GM19239 (cell line): Measurements from ENCODE around the gene KCNK5.

Experiments used
- DNase-seq: peaks from one replicate; pipeline ENCODE4 v3.0.0; 2011; ENCODE audit warnings: low spot score; ENCODE audit not compliant: insufficient read length
- FAIRE-seq: peaks from 2 replicates; lab custom pipeline; 2011; peaks lifted over from hg19 to GRCh38; lab: Jason Lieb, UNC

The KCNK5 gene

DNA sequence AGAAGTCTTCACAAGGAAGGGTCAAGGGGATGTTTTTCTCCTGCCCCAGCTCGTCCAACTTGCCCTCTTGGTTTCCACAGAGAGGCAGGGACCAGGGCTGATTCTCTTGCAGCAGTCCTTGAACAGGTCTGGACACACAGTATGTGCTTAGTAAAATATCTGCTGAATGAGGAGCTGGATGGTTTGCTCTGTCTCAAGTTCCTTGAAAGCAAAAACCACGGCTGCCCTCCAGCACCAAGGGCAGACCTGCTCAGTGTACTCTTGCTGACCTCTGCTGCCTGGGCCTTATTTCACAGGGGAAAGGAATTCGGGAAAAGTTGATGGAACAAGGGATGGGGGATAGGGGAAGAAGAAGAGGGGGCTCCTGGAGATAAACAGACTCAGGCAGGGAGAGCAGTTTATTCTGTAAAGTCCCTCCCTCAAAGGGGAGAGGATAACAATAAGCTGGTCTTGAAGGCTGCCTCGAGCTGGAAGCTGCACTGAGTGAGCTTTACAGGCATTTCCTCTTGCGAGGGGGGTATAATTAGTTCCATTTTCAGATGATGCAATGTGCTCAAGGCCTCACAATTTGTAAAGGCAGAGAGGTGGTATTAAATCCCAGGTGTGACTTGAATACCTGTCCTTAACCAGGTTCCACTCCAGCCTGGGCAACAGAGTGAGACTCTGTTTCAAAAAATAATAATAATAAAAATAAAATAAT is 10.3 kb downstream of the KCNK5 start:
- DNase-seq (no peak), FAIRE-seq (no peak)

DNA sequence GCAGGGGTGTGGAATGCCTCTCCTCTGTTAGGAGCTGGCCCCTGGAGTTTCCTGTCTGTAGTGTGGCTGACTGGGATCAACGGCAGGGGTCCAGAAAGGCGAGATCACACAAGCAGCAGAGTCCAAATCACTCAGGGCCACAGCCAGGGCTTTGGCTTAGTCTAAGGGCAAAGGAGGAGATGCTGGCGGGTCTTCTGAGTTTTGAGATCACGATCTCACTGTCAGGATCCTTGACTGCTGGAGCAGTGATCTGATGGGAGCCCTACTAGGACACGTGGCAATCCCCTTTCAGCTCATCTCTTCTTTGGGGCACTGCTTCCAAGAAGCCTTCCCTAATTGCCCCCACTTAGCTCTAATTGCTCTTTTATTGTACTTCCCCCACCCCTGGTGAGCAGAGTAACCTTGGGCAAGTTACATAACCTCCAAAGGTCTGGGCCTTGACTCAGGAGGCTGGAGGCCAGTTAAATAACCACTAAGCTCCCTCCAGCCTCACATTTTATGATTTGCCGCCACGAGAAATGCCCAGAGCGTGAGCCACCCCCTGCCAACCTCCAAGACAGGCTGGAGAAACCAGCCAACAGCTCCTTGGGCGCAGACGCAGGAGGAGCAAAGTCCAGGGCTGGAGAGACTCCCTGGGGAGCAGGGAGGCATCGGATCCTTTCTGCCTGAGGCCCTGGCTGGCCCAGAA is 12.0 kb downstream of the KCNK5 start:
- FAIRE-seq (no peak), DNase-seq (no peak)

DNA sequence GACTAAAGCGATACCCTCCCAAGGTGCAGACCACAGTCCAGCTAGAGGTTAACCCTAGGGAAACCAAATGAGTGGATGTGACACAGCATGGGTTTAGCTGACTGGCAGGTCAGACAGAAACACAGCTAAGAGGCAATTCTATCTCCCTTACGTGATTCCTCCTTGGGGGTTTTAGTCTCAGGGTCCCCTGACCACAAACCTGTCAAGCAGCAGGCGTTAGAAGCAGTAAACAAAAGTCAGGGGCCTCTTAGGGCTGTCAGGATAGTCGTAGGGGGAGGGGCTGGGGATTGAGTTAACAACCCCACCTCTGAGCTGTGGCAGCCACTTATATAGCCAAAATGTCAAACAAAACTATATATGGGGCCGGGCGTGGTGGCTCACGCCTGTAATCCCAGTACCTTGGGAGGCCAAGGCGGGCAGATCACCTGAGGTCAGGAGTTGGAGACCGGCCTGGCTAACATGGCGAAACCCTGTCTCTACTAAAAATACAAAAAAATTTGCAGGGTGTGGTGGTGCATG is 13.6 kb downstream of the KCNK5 start:
- DNase-seq = no peak
- no peak for FAIRE-seq

DNA sequence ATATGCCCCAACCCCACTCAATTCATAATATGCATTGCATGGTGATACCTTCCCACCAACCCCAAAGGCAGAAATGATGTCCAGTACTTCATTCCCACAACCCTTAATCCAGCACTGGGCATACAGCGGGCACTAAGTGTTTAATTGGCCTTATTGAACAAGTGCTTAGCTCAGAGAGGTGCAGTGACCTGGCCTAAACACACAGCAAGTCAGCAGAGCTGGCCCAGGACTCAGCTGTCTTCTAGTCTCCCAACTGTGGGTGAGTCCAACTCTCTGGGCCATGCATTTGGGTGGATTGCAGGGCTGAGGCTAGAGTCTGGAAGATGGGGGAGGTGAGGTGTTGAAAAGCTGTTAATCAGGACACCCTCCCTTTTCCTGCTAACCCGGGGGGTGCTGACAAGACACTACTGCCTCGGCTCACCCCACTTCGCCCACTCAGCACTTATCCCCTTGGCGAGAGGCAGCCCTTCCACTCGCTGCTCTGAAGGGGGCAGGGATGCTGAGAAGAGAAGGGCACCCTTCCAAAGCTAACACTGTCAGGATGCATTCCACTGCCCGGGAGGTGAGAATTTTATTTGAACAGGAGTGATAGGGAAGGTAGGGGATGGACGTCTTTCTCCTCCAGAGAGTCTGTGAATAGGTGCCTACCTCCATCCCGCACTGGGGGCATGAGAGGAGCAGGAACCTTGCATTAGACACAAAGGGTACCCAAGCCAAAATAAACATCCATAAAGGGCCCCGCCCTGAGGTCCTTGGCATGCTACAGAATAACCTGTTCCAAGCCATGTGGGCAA is 14.2 kb downstream of the KCNK5 start:
- FAIRE-seq = no peak
- no peak for DNase-seq

DNA sequence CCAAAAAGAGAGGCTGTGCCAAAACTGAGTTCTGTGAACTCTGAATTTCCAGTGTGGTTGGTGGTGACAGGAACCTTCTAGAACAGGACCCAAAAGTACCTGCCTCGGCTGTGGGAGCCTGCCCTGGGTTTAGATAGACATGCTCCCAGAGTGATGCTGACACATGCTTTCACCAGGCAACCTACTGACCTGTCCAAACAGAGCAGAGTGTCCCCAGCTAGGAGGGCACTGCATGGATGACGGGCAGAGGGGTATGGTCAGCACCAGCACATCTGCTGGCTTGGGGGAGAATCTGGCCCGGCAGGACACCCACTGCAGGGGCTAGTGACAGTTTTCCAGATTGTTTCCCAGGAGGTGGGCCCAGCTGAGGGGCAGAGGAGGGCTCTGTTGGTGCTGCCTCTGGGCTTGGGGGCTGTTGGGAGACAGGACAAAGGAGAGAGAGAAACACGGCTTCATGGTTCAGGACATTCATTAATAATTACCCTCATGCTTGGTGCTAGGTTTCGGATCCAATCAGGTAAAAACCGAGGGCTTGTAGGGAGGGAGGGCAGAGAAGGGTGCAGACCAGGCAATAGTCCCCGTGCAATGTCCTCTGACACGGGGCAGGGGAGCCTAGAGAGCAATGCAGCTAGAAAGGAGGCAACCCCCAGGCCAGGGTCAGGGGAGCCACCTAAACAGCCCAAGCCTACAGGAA is 15.0 kb downstream of the KCNK5 start:
- no peak for FAIRE-seq
- no peak for DNase-seq

DNA sequence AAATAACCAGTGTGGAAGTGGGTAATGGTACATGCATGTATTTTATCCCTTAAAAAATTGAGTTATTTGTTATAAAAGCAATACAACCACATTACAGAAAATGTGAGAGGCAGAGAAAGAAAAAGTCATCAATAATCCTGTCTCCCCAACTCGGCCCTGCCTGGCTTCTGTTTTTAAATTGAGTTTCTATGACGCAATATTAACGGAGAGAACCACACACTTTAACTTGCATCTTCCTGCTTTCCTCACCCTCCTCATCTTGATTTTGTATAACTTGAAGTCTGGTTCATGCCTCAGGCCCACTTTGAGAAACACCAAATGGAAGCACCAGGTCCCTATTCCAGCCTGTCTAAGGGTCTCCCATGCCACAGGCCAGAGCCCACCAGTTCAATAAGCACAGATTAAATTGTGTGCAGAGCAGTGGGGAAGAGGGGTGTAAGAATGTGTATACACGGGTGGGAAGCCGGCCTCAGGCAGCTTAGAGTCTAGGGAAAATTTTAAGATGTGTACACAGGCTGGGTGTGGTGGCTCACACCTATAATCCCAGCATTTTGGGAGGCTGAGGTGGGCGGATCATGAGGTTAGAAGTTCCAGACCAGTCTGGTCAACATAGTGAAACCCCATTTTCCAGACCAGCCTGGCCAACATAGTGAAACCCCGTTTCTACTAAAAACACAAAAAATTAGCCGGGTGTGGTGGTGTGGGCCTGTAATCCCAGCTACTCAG is 15.9 kb downstream of the KCNK5 start:
- DNase-seq (no peak), FAIRE-seq (no peak)

DNA sequence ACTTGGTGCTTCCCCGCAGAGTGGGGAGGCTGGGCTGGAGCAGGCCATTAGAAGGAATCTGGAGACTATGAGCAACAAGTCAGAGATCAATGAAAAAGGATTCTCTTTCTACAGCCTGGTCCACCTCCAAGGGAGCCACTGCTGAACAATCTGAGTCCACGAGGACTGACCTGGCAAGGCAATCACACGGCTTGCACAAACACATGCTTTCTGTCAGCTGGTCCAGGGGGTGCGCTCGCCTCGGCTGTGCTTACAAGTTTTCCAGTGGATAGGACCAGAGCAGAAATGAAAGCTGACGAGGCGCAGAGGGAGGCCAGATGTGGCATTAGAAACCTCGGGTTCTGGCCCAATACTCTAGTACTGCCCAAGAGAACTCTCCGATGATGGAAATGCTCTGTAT is 18.1 kb downstream of the KCNK5 start:
- DNase-seq (no peak), FAIRE-seq (no peak)

DNA sequence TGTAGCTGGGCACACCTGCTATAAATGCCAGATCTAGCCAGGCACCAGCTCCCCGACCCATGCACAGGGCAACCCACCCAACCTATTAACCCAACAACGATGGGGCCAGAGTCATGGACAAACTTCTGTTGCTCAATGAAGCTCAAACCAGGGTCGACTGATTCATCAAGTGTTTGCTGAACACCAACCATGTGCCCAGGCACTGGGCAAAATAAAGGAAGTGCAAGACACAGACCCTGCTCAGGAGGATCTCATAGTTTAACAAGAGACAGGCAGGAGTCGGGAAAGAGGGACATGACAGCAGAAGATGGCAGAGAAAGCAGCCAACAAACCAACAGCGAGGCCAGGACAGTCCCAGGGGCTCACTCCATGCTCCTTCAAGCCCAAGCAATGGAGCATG is 18.8 kb downstream of the KCNK5 start:
- FAIRE-seq (no peak), DNase-seq (no peak)

DNA sequence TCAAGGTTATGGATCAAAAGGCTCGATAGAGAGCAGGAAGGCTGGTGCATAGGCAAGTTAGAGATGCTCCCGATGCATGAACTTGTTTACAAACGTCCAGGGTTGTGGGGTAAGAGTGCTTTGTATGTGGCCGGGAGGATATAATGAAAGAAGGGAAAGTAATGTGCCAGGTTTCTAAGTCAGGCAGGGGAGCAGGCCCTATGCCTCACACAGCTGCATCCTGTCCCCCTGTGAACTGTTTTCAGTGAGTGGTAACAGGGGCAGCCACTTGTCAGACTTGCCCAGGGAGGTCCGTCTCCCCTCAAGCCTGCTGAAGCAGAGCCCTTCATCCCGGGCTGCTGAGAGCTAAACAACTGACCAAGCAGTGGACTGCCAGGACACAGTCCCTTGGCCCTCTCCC is 19.4 kb downstream of the KCNK5 start:
- DNase-seq (no peak), FAIRE-seq (no peak)

DNA sequence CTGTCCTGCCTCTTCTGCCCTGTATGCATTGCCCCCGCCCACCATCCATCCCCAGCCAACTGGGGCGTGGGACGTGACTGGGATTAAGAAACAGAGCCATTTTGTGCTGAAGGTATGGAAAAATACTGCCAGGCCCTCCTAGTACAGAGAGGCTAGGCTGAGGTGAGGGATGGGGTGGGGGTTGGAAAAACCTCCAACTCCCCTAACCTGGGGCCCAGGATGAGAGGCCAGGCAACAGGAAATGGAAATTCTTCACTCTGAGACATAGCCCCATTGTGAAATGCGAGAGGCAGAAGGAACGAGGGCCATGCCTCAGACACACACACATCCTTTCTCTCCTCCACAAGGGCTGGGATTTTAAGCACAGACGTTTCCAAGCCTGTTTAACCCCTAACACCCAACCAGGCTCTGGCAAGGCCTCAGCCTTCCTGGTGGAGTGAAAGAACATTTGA is 19.9 kb downstream of the KCNK5 start:
- no peak for DNase-seq

DNA sequence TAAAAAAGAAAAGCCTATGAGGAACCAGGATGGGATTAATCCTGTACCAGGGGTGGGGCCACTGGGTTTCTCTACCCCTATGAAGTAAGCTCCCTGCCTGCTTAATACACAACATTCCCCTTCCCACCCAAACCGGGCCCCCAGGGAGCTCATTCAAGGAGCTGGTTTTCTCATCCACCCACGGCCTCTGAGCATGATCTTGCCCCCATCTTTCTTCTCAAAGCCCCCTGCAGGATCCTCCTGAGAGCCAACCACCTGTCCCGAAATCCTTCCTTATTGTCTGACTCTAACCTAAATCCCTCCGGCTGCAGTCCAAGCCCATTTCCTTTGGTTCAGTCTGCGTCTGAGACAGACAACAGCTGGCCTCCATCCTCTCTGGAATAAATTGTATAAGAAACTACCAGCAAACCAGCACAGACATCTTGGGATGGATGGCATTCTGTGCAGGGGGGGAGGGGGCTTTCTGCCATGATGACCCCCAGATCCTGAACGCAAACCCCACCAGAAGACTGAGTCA is 21.0 kb downstream of the KCNK5 start:
- DNase-seq = no peak
- FAIRE-seq = no peak

More for the DNA sequence above, 19.9 kb downstream of the KCNK5 start:
- no peak for FAIRE-seq

DNA sequence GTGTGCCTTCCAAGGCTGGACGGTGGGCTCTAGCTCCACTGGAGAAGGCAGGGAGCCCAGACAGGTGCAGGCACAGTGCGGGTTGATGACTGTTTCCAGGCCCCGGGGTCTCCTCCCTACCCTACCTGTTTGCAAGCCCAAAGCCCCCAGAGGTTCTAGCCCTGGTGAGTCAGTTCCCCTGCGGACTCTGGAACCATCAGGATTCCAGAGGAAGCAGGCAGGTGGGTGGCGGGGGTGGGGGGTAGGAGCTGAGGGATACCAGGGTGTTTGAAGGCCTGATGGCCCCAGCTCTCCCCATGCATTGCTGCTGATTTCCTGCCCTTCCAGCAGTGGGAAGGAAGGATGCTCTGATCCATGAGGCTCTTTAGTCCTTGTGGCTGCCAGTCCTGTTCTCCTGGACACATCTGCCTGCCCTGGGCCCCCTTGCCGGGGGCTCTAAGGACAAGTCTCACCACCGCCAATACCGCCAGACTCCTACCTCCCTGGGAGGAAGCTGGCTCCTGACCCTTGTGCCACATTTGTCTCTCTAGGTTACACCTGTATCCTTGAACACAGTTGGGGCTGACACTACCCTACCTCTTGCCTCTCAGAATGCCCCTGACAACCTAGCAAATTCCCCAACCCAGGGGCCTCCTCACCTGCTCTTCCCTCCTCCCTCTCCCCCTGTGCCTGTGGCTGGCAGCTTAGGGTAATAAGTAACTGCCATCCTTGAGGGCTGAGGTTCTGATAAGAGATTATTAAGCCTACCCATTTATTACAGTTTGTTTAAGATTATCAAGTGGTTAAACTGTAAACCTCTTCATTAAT is 21.7 kb downstream of the KCNK5 start:
- FAIRE-seq = no peak
- DNase-seq = no peak

DNA sequence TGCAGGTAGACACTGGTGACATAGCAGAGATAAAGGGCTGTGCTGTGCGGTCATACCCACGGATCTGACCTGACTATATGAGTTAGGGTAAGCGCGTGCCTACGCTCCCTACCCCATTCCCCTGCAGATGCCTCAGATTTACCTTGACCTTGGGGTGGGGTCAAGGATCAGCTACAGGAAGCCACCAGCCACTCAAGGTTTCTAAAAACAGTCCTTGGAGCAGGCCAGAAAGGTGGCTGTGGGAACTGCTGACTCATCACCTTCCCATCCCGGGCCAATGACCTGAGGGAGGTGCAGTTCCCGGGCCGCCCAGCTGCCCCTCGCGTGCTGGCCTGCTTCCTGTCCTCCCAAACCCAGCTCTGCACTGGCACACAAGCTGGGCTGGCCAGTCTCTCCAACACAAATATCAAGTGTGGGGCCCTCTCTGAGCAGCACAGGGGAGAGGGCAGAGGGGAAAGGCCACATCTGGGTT is 23.0 kb downstream of the KCNK5 start:
- no peak for DNase-seq
- no peak for FAIRE-seq

DNA sequence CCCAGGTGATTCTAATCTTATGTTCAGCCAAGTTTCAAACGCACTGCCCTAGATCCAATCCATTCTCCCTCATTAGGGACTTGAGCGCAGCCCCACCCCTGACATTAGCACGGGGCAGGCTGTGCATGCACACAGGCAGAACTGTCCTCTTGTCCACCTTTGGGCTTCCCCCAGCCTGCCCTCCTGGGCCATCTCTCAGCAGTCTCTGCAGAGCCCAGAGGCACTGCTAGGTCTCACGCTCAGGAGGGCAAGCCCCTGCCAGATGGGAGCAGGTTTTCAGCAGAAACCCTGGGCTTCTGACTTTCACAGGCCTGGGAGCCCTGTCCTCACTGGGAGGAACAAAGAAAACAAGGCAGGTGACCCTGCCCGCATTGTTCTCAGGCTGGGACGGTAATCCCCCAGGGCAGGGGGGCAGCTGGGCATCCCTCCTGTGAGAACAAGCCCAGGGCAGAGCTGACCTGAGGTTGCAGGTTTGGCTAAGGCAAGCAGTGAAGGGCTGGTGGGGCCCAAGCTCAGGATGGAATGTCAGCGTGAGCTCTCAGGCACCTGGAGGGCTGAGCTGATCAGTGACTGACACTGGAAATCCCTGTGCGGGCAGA is 24.5 kb downstream of the KCNK5 start:
- FAIRE-seq (no peak), DNase-seq (no peak)

DNA sequence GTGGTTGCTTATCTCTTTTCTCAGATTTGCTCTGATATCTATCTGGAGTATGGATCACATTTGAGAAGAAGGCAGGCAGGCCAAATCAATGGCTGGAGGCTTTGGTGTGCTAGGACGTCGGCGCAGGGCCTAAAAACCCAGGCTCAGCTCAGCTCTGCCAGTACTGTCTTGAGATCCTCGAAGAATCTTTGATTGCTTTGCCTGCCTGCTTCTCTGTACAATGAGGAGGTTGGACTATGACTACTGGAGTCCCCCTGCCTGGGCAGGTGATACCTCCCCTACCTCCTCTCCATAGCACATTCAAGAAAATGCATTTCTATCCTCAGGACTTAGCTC is 25.1 kb downstream of the KCNK5 start:
- FAIRE-seq (no peak), DNase-seq (no peak)

DNA sequence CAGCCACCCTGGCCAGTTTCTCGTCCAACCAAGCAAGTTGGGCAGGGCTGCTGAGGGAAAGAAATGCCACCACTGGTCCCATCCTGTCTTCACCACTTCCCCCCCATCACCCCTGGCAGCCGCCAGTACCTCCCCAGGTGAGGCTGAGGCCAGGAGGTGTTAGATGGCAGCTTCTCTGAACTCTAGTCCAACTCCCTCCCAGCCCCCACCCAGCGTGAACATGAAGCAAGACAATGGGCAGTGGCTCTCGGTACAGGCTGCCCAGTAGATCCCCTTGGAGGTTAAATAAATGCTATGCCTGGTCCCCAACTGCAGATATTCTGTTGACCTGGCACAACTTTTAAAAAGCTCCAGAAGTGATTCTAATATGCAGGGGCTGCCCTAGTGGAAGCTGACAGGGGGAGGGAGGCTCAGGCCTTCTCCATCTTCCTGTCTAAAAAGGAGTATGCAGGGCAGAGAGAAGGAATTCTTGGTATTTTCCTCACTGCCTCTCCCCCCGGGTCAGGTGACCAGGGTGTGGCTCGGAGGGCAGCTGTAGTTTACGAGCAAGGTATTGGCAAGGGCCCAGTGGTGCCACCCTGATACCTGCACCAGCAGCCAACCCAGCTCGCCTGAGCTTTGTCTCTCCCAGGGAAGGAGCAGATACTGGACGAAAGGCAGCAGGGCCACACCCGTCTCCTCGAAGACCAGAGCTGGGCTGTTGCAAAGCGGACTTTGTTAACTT is 25.7 kb downstream of the KCNK5 start:
- DNase-seq (no peak), FAIRE-seq (no peak)

DNA sequence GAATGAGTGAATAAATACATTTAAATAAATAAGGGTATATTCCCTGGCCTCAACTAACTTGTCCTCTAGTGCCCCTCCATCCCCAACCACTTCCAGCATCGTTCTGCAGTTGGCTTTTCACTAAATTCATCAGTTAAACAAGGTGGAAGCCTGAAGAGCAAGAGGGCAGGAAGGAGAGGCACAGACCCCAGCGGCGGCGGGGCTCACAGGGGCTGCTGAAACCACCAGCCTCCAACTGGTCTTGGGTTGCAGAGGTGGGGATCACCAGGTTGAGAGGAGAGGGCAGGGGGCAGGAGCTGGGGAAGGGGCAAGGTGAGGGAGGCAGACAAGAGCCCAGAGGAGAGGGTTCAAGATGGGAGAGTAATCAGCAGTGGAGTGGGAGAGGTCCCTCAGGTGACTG is 27.1 kb downstream of the KCNK5 start:
- DNase-seq (no peak), FAIRE-seq (no peak)
